Measurements from ENCODE around the gene NXPE1. TPM values are rescaled to one million over a fixed set of nuclear protein-coding genes. Genes with fewer than 3 reads are reported as not detected.

Gene NXPE1
- total RNA-seq, 3 donors from 2014 or later (not counting 1 experiment from before 2014, with no cell fraction given): not detected

GRCh38 chr11:114478768-114479167 lies 80.9 kb downstream of the NXPE1 start:
- no peak for DNase-seq
- Histone ChIP-seq H3K4me1 (ENCODE audit: control insufficient read depth, insufficient read depth, low read length) (no peaks in the 10 kb centered on the region), H3K36me3 (ENCODE audit: control insufficient read depth, insufficient read depth, low read length) (no peaks in the 10 kb centered on the region), H3K27me3 (ENCODE audit: control insufficient read depth, insufficient read depth, low read length) (no peaks in the 10 kb centered on the region), H3K9me3 (ENCODE audit: control insufficient read depth, insufficient read depth, low read length) (no peaks in the 10 kb centered on the region), H3K27ac (ENCODE audit: low read length) (no peak overlapping the region), H3K4me3 (ENCODE audit: low read length) (no peak overlapping the region)
- 89% methylated on average over 4 of the region's 4 CpGs for WGBS (ENCODE audit: insufficient coverage)
- Mint-ChIP-seq H3K36me3 (no peaks in the 10 kb centered on the region), H3K4me3 (no peak overlapping the region), H3K4me1 (no peaks in the 10 kb centered on the region), H3K27ac (no peak overlapping the region), H3K9me3 (no peaks in the 10 kb centered on the region), H3K27me3 (ENCODE audit: low read depth in 2 of 2) (peaks cover 15 to 20% of the 10 kb centered on the region in 2 donors)
- ATAC-seq: no peak
- TF ChIP-seq CTCF (IDR thresholded peaks at IDR 0.05): no peak
- intact Hi-C loops (cut with micrococcal nuclease): no loop called here

GRCh38 chr11:114478001-114478410 lies 81.7 kb downstream of the NXPE1 start:
- Mint-ChIP-seq H3K4me1 (no peaks in the 10 kb centered on the region), H3K36me3 (no peaks in the 10 kb centered on the region), H3K4me3 (no peak overlapping the region), H3K27me3 (ENCODE audit: low read depth in 2 of 2) (peaks cover 18 to 22% of the 10 kb centered on the region in 2 donors), H3K27ac (no peak overlapping the region), H3K9me3 (no peaks in the 10 kb centered on the region)
- ATAC-seq (no peak), DNase-seq (no peak)
- Histone ChIP-seq H3K4me3 (ENCODE audit: low read length) (no peak overlapping the region), H3K36me3 (ENCODE audit: control insufficient read depth, insufficient read depth, low read length) (no peaks in the 10 kb centered on the region), H3K4me1 (ENCODE audit: control insufficient read depth, insufficient read depth, low read length) (no peaks in the 10 kb centered on the region), H3K27ac (ENCODE audit: low read length) (no peak overlapping the region), H3K27me3 (ENCODE audit: control insufficient read depth, insufficient read depth, low read length) (no peaks in the 10 kb centered on the region), H3K9me3 (ENCODE audit: control insufficient read depth, insufficient read depth, low read length) (no peaks in the 10 kb centered on the region)
- WGBS (ENCODE audit: insufficient coverage): no CpG with 5 or more reads among the region's 2 CpGs
- no peak for TF ChIP-seq CTCF (IDR thresholded peaks at IDR 0.05)
- intact Hi-C loops (cut with micrococcal nuclease): no loop called here

GRCh38 chr11:114472661-114473060 lies 87.0 kb downstream of the NXPE1 start:
- ATAC-seq: no peak
- intact Hi-C loops (cut with micrococcal nuclease): no loop called here
- no peaks in the 10 kb centered on the region for H3K4me1 Mint-ChIP-seq
- Histone ChIP-seq H3K4me1 (ENCODE audit: control insufficient read depth, insufficient read depth, low read length) (no peaks in the 10 kb centered on the region), H3K27me3 (ENCODE audit: control insufficient read depth, insufficient read depth, low read length) (no peaks in the 10 kb centered on the region), H3K9me3 (ENCODE audit: control insufficient read depth, insufficient read depth, low read length) (no peaks in the 10 kb centered on the region), H3K4me3 (ENCODE audit: low read length) (no peak overlapping the region), H3K36me3 (ENCODE audit: control insufficient read depth, insufficient read depth, low read length) (no peaks in the 10 kb centered on the region), H3K27ac (ENCODE audit: low read length) (no peak overlapping the region)
- no peak overlapping the region for H3K4me3 Mint-ChIP-seq
- no peak for DNase-seq
- WGBS (ENCODE audit: insufficient coverage): 91% methylated on average over 2 of the region's 2 CpGs
- TF ChIP-seq CTCF (IDR thresholded peaks at IDR 0.05): no peak
- H3K9me3 Mint-ChIP-seq: no peaks in the 10 kb centered on the region
- H3K36me3 Mint-ChIP-seq: no peaks in the 10 kb centered on the region
- H3K27ac Mint-ChIP-seq: no peak overlapping the region
- peaks cover 15 to 18% of the 10 kb centered on the region in 2 donors for H3K27me3 Mint-ChIP-seq (ENCODE audit: low read depth in 2 of 2)

Other genes starting within 250 kb of the NXPE1 start
- 10 to 100 TPM; 11.3 to 13.1 (median 11.5) TPM for gene C11orf71, start 159.4 kb downstream of the NXPE1 start, total RNA-seq
- 10 to 100 TPM; 50.4 to 79.7 (median 58.5) TPM for gene RBM7, start 159.2 kb downstream of the NXPE1 start, total RNA-seq
- 10 to 100 TPM; 21.4 to 32.8 (median 24.7) TPM for gene REXO2, start 120.4 kb downstream of the NXPE1 start, total RNA-seq
- gene NXPE4, start 35.9 kb upstream of the NXPE1 start, total RNA-seq: not detected
- gene NXPE2, start 118.6 kb upstream of the NXPE1 start, total RNA-seq: not detected